HCT116 (cell line): Measurements from ENCODE around the gene BIK. TPM values are rescaled to one million over a fixed set of nuclear protein-coding genes. Genes with fewer than 3 reads are reported as not detected.

Experiments
- ATAC-seq: fragments of 200-7000 bp; cut with Tn5 transposase; 2 replicates; pipeline ENCODE4 v1.9.1; 2020; ENCODE audit warnings: mild to moderate bottlenecking, moderate library complexity
- BruUV-seq: library from RNA; stranded (reverse); fragments of 400-500 nt; replicated peaks from 2 replicates; lab custom pipeline; 2021; lab: Mats Ljungman, UMichigan
- CTCF ChIA-PET: fragments of 300-600 bp; sonication (Branson Sonifier 250); formaldehyde crosslinking; loops from one replicate; lab custom pipeline; 2021; ENCODE audit warnings: antibody characterized with exemption; lab: Charles Lee
- POLR2A ChIA-PET: fragments of 300-600, 350-600 bp; sonication (Branson Sonifier 250); formaldehyde crosslinking; loops from one replicate; lab custom pipeline; 2021; ENCODE audit warnings: antibody characterized with exemption; lab: Charles Lee
- RAD21 ChIA-PET, 2 experiments: fragments of 300-600 bp; sonication (Branson Sonifier 250); formaldehyde crosslinking; loops; one replicate each; lab custom pipeline; 2023; ENCODE audit warnings: low total read pairs in 2 of 2; ENCODE audit not compliant: uncharacterized antibody in 2 of 2, unreplicated experiment in 2 of 2, low non-redundant PET in 1 of 2; lab: Charles Lee
- DNase-seq: peaks from one replicate; pipeline ENCODE4 v3.0.0-alpha.2; 2010; ENCODE audit warnings: low read depth, low spot score
- H2AFZ ChIP-seq: fragments of 200-600 bp; shearing (Covaris generic), sonication (generic); 2 replicates; pipeline ENCODE4 v1.6.1; 2017; ENCODE audit warnings: low read depth, mixed run types, mixed read lengths, antibody characterized with exemption, low read length; ENCODE audit not compliant: poor library complexity, severe bottlenecking
- H3K27ac ChIP-seq: 2 replicates; pipeline ENCODE4 v1.5.1; 2012; ENCODE audit warnings: low read depth, low read length
- H3K27me3 ChIP-seq: fragments of 200-600 bp; sonication (generic); 2 replicates; pipeline ENCODE4 v1.6.1; 2016; ENCODE audit warnings: mixed run types, low read length, mixed read lengths; ENCODE audit not compliant: insufficient read depth
- H3K36me3 ChIP-seq, 2 experiments: fragments of 200-500 bp in 1 of 2; fragments of 200-600 bp in 1 of 2; sonication (Bioruptor generic) in 1 of 2; sonication (generic) in 1 of 2; 2 replicates each; pipeline versions ENCODE4 v1.5.1 to v1.6.1; 2014 to 2016; ENCODE audit warnings: low read length in 2 of 2, inconsistent platforms in 1 of 2, mixed read lengths in 1 of 2, mixed run types in 1 of 2; ENCODE audit not compliant: insufficient read depth in 2 of 2, control insufficient read depth in 1 of 2
- H3K4me1 ChIP-seq, 2 experiments: fragments of 200-600 bp in 1 of 2; sonication (generic) in 1 of 2; 2 replicates each; pipeline versions ENCODE4 v1.5.1 to v1.6.1; 2012 to 2017; ENCODE audit warnings: low read length in 2 of 2, inconsistent platforms in 1 of 2, mild to moderate bottlenecking in 1 of 2, mixed read lengths in 1 of 2, mixed run types in 1 of 2, moderate library complexity in 1 of 2; ENCODE audit not compliant: insufficient read depth in 2 of 2, control insufficient read depth in 1 of 2
- H3K4me2 ChIP-seq: fragments of 200-600 bp; sonication (generic); 2 replicates; pipeline ENCODE4 v1.6.1; 2017; ENCODE audit warnings: mixed run types, low read length, mixed read lengths
- H3K4me3 ChIP-seq, 2 experiments: fragments of 200-600 bp in 1 of 2; sonication (generic) in 1 of 2; replicated peaks in 1 of 2; 2 replicates each; pipeline ENCODE4 v1.5.1; 2011 to 2016; ENCODE audit warnings: low read length in 2 of 2, control low read depth in 1 of 2, low read depth in 1 of 2, mild to moderate bottlenecking in 1 of 2, mixed read lengths in 1 of 2, mixed run types in 1 of 2
- H3K79me2 ChIP-seq: fragments of 200-600 bp; sonication (generic); 2 replicates; pipeline ENCODE4 v1.6.1; 2017; ENCODE audit warnings: mild to moderate bottlenecking, mixed run types, low read length, moderate library complexity, mixed read lengths; ENCODE audit not compliant: insufficient read depth
- H3K9ac ChIP-seq: fragments of 200-600 bp; sonication (generic); 2 replicates; pipeline ENCODE4 v1.6.1; 2016; ENCODE audit warnings: low read length, mixed read lengths
- H3K9me2 ChIP-seq: fragments of 200-600 bp; sonication (generic), shearing (Covaris generic); 2 replicates; pipeline ENCODE4 v1.6.1; 2017; ENCODE audit warnings: mixed run types, mild to moderate bottlenecking, moderate library complexity; ENCODE audit not compliant: insufficient read depth
- H3K9me3 ChIP-seq, 2 experiments: fragments of 200-500 bp in 1 of 2; fragments of 200-600 bp in 1 of 2; sonication (Bioruptor generic) in 1 of 2; sonication (generic) in 1 of 2; 2 replicates each; pipeline ENCODE4 v1.6.1; 2014 to 2017; ENCODE audit warnings: low read length in 2 of 2, mixed read lengths in 2 of 2, inconsistent platforms in 1 of 2, low read depth in 1 of 2, mild to moderate bottlenecking in 1 of 2, mixed run types in 1 of 2, moderate library complexity in 1 of 2; ENCODE audit not compliant: control insufficient read depth in 1 of 2, insufficient read depth in 1 of 2
- H4K20me1 ChIP-seq: fragments of 200-600 bp; sonication (generic), shearing (Covaris generic); 2 replicates; pipeline ENCODE4 v1.6.1; 2017; ENCODE audit warnings: mixed run types, mild to moderate bottlenecking, moderate library complexity; ENCODE audit not compliant: insufficient read depth
- CBX3 ChIP-seq: IDR thresholded peaks from 2 replicates; pipeline ENCODE4 v1.6.1; 2012; ENCODE audit warnings: low read depth
- CEBPB ChIP-seq: IDR thresholded peaks from 2 replicates; pipeline ENCODE4 v1.6.1; 2012; ENCODE audit warnings: low read depth
- CTCF ChIP-seq, 3 experiments: fragments of 200-600 bp in 1 of 3; sonication (generic) in 1 of 3; IDR thresholded peaks in 2 of 3; conservative IDR thresholded peaks in 1 of 3; 2 replicates each; pipeline ENCODE4 v1.5.1; 2012 to 2017; ENCODE audit warnings: low read depth in 2 of 3, low read length in 2 of 3, antibody characterized with exemption in 1 of 3, borderline replicate concordance in 1 of 3, control low read depth in 1 of 3, mild to moderate bottlenecking in 1 of 3, mixed read lengths in 1 of 3, mixed run types in 1 of 3, moderate library complexity in 1 of 3; ENCODE audit not compliant: insufficient read depth in 1 of 3
- EGR1 ChIP-seq: IDR thresholded peaks from 2 replicates; pipeline ENCODE4 v1.6.1; 2012; ENCODE audit warnings: low read depth
- ELF1 ChIP-seq: IDR thresholded peaks from 2 replicates; pipeline ENCODE4 v1.6.1; 2012; ENCODE audit warnings: low read depth, borderline replicate concordance
- EZH2 ChIP-seq: fragments of 200-600 bp; sonication (generic); IDR thresholded peaks from 2 replicates; pipeline ENCODE4 v1.6.1; 2017; ENCODE audit warnings: antibody characterized with exemption, mixed run types
- EZH2phosphoT487 ChIP-seq: fragments of 200-600 bp; IDR thresholded peaks from 2 replicates; pipeline ENCODE4 v1.6.1; 2018; ENCODE audit warnings: antibody characterized with exemption, borderline replicate concordance
- JUND ChIP-seq: IDR thresholded peaks from 2 replicates; pipeline ENCODE4 v1.6.1; 2012
- MAX ChIP-seq: IDR thresholded peaks from 2 replicates; pipeline ENCODE4 v1.6.1; 2012
- POLR2A ChIP-seq: IDR thresholded peaks from 2 replicates; pipeline ENCODE4 v1.7.0; 2011; ENCODE audit warnings: borderline replicate concordance; ENCODE audit not compliant: insufficient read depth, insufficient read length; ENCODE audit errors: extremely low read depth
- POLR2AphosphoS5 ChIP-seq: IDR thresholded peaks from 2 replicates; pipeline ENCODE4 v1.6.1; 2011; ENCODE audit warnings: mild to moderate bottlenecking, low read depth, low read length, moderate library complexity
- REST ChIP-seq: IDR thresholded peaks from 2 replicates; pipeline ENCODE4 v1.6.1; 2012; ENCODE audit warnings: low read depth
- SIN3A ChIP-seq: IDR thresholded peaks from 2 replicates; pipeline ENCODE4 v1.6.1; 2012; ENCODE audit warnings: low read depth
- SP1 ChIP-seq: IDR thresholded peaks from 2 replicates; pipeline ENCODE4 v1.6.1; 2012; ENCODE audit warnings: low read depth
- SRF ChIP-seq: IDR thresholded peaks from 2 replicates; pipeline ENCODE4 v1.6.1; 2012; ENCODE audit warnings: low read depth
- YY1 ChIP-seq: IDR thresholded peaks from 2 replicates; pipeline ENCODE4 v1.6.1; 2011; ENCODE audit warnings: low read length, low read depth, moderate library complexity, mild to moderate bottlenecking; ENCODE audit not compliant: insufficient replicate concordance; ENCODE audit errors: extremely low read depth
- ZBTB33 ChIP-seq: IDR thresholded peaks from 2 replicates; pipeline ENCODE4 v1.6.1; 2011; ENCODE audit warnings: mild to moderate bottlenecking, low read length, moderate library complexity; ENCODE audit not compliant: insufficient replicate concordance; ENCODE audit errors: extremely low read depth
- ZFX ChIP-seq: fragments of 450-650 bp; IDR thresholded peaks from 2 replicates; pipeline ENCODE4 v1.6.1; 2017
- intact Hi-C: fragments of 100-400 bp; cut with micrococcal nuclease; formaldehyde crosslinking; loops from 2 replicates; pipeline ENCODE4 v1.10.0; 2022
- total RNA-seq: library from RNA; stranded (reverse); gene quantifications from one replicate; pipeline ENCODE4 v1.2.1, GENCODE V29; 2021; ENCODE audit not compliant: unreplicated experiment

BIK gene
- total RNA-seq, 1 experiment from 2014 or later, result 31.0 TPM

GRCh38 chr22:43156413-43156812, 45.9 kb downstream of the BIK start:
- peaks cover 2 to 4% of the 10 kb centered on the region in 2 experiments; a peak in 3 of 4 replicates for H3K36me3 ChIP-seq
- no peaks in the 10 kb centered on the region for H4K20me1 ChIP-seq
- H3K27me3 ChIP-seq, result no peaks in the 10 kb centered on the region
- TF ChIP-seq POLR2AphosphoS5, result no peak
- no peak for TF ChIP-seq JUND
- no peak for TF ChIP-seq CEBPB
- TF ChIP-seq CTCF (IDR thresholded peaks at IDR 0.05 in 2 of 3, conservative IDR thresholded peaks at IDR 0.05 in 1 of 3; ENCODE audit: borderline replicate concordance in 1 of 3, insufficient read depth in 1 of 3, low read depth in 2 of 3, low read length in 2 of 3), result no peak
- no peak for TF ChIP-seq YY1
- TF ChIP-seq POLR2A, result no peak
- TF ChIP-seq ZFX, result no peak
- TF ChIP-seq ZBTB33, result no peak
- no peak for TF ChIP-seq EZH2
- TF ChIP-seq SP1, result no peak
- TF ChIP-seq MAX, result no peak
- TF ChIP-seq EGR1, result no peak
- no peak for TF ChIP-seq EZH2phosphoT487
- TF ChIP-seq CBX3, result no peak
- no peak for TF ChIP-seq REST
- no peak for TF ChIP-seq SIN3A
- TF ChIP-seq SRF, result no peak
- TF ChIP-seq ELF1, result no peak
- TF ChIP-seq, all 23 proteins: peak for 0
- BruUV-seq, result no TSS peak
- no peaks in the 10 kb centered on the region for H3K9me3 ChIP-seq
- H3K9ac ChIP-seq, result no peak overlapping the region
- ChIA-PET POLR2A (no interaction called here), RAD21 (no interaction called here), CTCF (no interaction called here)
- DNase-seq (no peak), ATAC-seq (no peak)
- H3K4me3 ChIP-seq, result no peak overlapping the region
- no peak overlapping the region for H3K27ac ChIP-seq
- H3K79me2 ChIP-seq, result peaks cover 59% of the 10 kb centered on the region
- intact Hi-C loops, result no loop called here
- H3K4me2 ChIP-seq, result no peak overlapping the region
- H3K4me1 ChIP-seq, result peaks cover 6 to 38% of the 10 kb centered on the region in 2 experiments
- H2AFZ ChIP-seq, result no peak overlapping the region
- H3K9me2 ChIP-seq, result no peaks in the 10 kb centered on the region
